ENCODE results near the gene DNAJC3.

Gene DNAJC3

DNA sequence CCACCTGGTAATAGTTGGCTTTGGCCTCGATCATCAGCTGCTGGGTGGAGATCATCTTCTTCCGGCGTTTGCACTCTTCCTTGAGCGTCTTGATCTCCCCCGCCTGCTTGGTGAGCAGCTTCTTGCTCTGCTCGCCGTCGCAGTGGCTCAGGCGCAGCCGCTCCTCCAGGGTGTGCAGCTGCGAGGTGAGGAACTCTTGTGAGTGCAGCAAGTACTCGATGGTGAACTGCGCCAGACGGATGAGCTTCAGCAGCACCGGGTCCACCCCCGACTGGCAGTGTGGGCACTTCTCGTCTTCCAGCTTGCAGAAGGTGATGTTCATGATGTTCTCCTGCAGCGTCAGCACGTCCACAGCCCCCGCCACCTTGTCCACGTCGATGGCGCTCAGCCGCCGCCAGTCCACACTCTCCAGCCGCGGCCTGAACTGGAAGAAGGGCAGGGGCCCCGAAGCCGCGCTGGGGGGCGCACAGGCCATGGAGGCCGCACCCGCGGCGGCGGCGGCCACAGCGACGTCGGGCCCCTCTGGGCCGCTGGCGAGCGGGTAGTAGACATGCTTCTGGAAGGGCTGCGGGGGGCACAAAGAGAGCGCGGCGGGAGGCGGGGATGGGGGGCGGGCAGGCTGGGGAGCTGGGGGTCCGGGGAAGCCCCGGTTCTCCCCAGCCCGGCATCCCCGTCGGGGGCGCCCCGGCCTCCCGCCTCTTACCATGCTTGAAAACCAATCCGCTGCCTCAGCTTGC, 35.5 kb upstream of the DNAJC3 start:
- POLR2A ChIA-PET, result no interaction called here
- CTCF ChIA-PET, result interaction anchor here (1.2 kb wide), 1 partner anchor 193 kb away, joined by 3 read pairs; no protein-coding TSS in a partner anchor
- TF ChIP-seq, protein P1, sequence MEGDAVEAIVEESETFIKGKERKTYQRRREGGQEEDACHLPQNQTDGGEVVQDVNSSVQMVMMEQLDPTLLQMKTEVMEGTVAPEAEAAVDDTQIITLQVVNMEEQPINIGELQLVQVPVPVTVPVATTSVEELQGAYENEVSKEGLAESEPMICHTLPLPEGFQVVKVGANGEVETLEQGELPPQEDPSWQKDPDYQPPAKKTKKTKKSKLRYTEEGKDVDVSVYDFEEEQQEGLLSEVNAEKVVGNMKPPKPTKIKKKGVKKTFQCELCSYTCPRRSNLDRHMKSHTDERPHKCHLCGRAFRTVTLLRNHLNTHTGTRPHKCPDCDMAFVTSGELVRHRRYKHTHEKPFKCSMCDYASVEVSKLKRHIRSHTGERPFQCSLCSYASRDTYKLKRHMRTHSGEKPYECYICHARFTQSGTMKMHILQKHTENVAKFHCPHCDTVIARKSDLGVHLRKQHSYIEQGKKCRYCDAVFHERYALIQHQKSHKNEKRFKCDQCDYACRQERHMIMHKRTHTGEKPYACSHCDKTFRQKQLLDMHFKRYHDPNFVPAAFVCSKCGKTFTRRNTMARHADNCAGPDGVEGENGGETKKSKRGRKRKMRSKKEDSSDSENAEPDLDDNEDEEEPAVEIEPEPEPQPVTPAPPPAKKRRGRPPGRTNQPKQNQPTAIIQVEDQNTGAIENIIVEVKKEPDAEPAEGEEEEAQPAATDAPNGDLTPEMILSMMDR (IDR thresholded peaks at IDR 0.05; ENCODE audit: control extremely low read depth, extremely low read depth, low read depth, missing control alignments), result no peak
- DNase-seq (ENCODE audit: extremely low spot score), result no peak

DNA sequence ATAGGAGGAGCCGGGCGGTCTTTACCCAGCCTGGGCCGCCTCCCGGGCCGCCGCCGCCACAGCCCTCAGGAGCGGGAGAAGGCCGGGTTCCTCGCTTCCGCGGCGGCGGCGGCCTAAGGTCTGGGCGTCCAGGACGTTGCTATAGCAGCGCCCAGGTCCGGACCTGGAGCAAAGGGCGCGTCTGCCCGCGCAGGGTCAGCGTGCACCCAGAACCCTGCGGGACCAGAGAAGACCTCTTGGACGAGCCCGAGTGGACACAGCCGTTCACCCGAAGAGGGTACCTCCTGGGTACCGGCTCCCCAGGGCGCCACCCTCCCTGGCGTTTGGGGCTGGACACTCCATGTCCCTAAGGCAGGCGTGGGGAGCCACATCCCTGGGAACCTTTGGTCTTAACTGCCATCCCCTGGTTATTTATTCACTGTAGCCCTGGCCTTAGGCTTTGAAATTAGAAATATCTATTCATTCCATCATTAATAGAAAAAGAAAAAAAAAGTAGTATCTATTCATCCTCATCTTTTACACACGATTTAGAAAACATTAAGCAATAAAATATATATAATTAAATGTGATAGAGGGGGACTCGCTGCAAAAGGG, 34.8 kb upstream of the DNAJC3 start:
- peak; percentile 19 for DNase-seq (ENCODE audit: extremely low spot score)
- POLR2A ChIA-PET, result no interaction called here
- CTCF ChIA-PET, result interaction anchor here (1.2 kb wide), 1 partner anchor 192 kb away, joined by 3 read pairs; no protein-coding TSS in a partner anchor
- TF ChIP-seq, protein P1 (IDR thresholded peaks at IDR 0.05; ENCODE audit: control extremely low read depth, extremely low read depth, low read depth, missing control alignments), result no peak

DNA sequence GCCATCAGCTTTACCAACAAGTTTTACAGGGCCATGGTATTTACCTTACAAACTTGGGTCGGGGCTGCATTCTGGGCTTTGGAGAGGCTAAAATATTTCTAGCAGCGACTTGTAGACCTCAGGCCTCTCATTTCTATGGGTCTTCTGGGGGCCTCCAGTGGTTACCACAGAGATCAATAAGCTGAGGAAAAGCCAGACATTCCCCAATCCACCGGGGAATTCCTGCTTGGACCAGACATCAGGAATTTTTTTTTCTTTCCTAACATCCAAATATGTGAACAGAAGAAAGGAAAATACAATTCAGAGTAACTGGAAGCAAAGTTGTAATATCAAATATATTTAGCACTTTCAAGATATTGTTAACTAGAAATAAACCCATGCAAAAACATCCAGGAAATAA, 33.9 kb upstream of the DNAJC3 start:
- CTCF ChIA-PET, result interaction anchor here (0.7 to 1.4 kb wide), 3 partner anchors 10 to 19 kb away, joined by 3 read pairs; no protein-coding TSS in a partner anchor
- POLR2A ChIA-PET, result no interaction called here
- TF ChIP-seq, protein P1 (IDR thresholded peaks at IDR 0.05; ENCODE audit: control extremely low read depth, extremely low read depth, low read depth, missing control alignments), result no peak
- DNase-seq (ENCODE audit: extremely low spot score), result no peak

DNA sequence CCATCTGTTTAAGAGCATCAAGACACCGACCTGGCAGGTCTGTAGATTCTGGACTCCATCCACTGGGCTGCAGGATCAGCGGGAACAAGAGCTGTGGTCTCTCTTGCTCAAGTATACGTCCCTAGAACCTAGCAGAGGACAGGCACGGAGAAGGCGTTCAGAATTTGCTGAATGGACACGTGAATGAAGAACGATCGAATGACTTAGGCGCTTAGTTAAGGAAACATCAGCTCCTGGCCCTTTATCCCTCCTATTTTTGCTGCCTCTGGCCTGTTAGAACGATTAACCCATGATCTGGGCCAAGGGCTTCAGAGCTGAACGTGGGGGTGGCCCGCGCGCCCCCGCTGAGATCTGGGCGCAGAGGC, 33.4 kb upstream of the DNAJC3 start:
- ChIA-PET POLR2A (interaction anchor here (0.5 kb wide), 1 partner anchor 309 kb away, joined by 5 read pairs; no protein-coding TSS in a partner anchor), CTCF (interaction anchor here (0.7 to 1.4 kb wide), 3 partner anchors 10 to 19 kb away, joined by 3 read pairs; no protein-coding TSS in a partner anchor)
- TF ChIP-seq, protein P1 (IDR thresholded peaks at IDR 0.05; ENCODE audit: control extremely low read depth, extremely low read depth, low read depth, missing control alignments), result no peak
- DNase-seq (ENCODE audit: extremely low spot score), result no peak

DNA sequence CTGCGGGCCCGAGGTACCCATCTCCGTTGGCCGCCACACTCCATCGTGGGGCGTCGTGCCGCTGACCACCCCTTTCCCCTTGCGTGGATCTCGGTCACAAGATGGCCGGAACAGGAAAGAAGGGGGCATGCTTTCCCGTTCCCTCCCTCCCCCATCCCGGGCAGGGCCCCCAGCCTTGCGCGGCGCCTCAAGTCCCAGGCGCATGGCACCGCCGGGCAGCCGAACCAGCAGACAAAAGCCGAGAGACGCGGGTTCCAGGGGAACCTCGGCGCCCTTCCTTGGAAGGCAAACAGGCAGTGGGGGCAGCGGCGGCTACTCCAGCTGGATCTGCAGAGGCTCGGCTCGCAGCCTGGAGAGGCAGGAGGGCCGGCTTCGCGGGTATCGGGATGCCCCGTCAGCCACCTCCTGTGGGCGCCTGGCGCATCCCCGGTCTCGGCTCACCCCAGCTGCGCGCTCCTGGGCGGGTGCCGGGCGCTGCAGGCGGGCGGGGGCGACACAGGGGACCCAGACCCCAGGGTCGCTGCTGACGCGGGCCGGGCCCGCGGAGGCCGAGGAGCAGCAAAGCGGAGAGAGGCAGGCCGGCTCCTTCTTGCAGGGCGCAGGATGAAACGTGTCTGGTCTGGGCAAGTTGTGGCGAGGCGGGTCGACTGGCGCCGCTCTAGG, 32.9 kb upstream of the DNAJC3 start:
- ChIA-PET CTCF (interaction anchor here (1.1 to 1.4 kb wide), 2 partner anchors 11 to 12 kb away, joined by 3 read pairs; no protein-coding TSS in a partner anchor), POLR2A (interaction anchor here (0.5 kb wide), 1 partner anchor 310 kb away, joined by 5 read pairs; no protein-coding TSS in a partner anchor)
- DNase-seq (ENCODE audit: extremely low spot score), result peak; percentile 23
- TF ChIP-seq, protein P1 (IDR thresholded peaks at IDR 0.05; ENCODE audit: control extremely low read depth, extremely low read depth, low read depth, missing control alignments), result no peak

DNA sequence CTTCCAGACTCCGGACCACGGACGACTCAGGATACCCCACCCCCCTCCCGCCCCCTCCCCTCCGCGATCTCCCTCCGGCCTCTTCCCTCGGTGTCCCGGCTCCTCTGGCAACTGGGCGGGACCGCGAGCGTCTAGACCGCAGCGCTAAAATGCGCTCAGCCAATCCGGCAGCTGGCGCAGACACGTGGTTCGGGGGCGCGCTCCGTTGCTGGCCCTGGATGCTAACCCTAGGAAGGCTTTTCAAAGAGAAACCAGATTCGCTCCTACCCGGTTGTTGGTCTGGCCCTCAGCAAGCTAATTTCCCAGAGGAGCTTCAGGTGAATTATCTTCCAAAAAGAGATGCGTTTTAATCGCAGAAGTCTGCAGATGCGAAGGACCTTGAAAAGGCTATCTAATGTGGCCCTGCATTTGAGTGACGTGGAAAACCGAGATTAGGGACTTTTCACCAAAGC, 32.3 kb upstream of the DNAJC3 start, which contains the start of gene DZIP1:
TSS of gene DZIP1 (minus strand) at position 106 of the 452 bp plus-strand sequence. CDS start 2,677 bp downstream, outside the sequence.
- POLR2A ChIA-PET, result no interaction called here
- TF ChIP-seq, protein P1 (IDR thresholded peaks at IDR 0.05; ENCODE audit: control extremely low read depth, extremely low read depth, low read depth, missing control alignments), result no peak
- peak; percentile 30 for DNase-seq (ENCODE audit: extremely low spot score)
- CTCF ChIA-PET, result interaction anchor here (0.7 to 1.4 kb wide), 2 partner anchors 13 to 24 kb away, joined by 3 read pairs; no protein-coding TSS in a partner anchor
